OCI-LY7 (cell line): ENCODE data around the gene LYSMD4.

ENCODE experiments used
- EZH2phosphoT487 ChIP-seq: fragments of 200-600 bp; sonication (generic); IDR thresholded peaks from 2 replicates; pipeline ENCODE4 v1.6.1; 2018; ENCODE audit warnings: low read depth, borderline replicate concordance, mild to moderate bottlenecking, mixed run types, antibody characterized with exemption, low read length, moderate library complexity, mixed read lengths
- TF ChIP-seq, protein P1 (sequence below): fragments of 200-600 bp; sonication (generic); conservative IDR thresholded peaks from 2 replicates; pipeline ENCODE4 v1.5.1; 2014; ENCODE audit warnings: mild to moderate bottlenecking, antibody characterized with exemption, low read length, moderate library complexity, mixed read lengths

DNA sequence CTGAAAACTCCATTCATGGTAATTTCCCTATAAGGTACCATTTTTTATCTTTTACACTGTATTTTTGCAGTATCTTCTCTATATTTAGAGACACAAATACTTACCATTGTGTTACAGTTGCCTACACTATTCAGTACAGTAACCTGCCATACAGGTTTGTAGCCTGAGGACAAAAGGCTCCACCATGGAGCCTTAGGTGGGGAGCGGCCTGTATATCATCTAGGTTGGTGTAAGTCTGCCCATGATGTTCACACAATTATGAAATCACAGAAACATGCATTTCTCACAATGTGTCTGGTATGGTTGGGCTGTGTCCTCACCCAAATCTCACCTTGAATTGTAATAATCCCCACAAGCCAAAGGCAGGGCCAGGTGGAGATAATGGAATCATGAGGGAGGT lies 43.9 kb upstream of the LYSMD4 start:
- TF ChIP-seq, protein P1, sequence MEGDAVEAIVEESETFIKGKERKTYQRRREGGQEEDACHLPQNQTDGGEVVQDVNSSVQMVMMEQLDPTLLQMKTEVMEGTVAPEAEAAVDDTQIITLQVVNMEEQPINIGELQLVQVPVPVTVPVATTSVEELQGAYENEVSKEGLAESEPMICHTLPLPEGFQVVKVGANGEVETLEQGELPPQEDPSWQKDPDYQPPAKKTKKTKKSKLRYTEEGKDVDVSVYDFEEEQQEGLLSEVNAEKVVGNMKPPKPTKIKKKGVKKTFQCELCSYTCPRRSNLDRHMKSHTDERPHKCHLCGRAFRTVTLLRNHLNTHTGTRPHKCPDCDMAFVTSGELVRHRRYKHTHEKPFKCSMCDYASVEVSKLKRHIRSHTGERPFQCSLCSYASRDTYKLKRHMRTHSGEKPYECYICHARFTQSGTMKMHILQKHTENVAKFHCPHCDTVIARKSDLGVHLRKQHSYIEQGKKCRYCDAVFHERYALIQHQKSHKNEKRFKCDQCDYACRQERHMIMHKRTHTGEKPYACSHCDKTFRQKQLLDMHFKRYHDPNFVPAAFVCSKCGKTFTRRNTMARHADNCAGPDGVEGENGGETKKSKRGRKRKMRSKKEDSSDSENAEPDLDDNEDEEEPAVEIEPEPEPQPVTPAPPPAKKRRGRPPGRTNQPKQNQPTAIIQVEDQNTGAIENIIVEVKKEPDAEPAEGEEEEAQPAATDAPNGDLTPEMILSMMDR, result no peak
- no peak for TF ChIP-seq EZH2phosphoT487
